ENCODE measurements around the gene OR8G1.
"Not testable (repeated sequence)": the region's sequence is repeated elsewhere in the genome, so short reads cannot be mapped to it uniquely, and the experiment has no call there.

Gene OR8G1

DNA sequence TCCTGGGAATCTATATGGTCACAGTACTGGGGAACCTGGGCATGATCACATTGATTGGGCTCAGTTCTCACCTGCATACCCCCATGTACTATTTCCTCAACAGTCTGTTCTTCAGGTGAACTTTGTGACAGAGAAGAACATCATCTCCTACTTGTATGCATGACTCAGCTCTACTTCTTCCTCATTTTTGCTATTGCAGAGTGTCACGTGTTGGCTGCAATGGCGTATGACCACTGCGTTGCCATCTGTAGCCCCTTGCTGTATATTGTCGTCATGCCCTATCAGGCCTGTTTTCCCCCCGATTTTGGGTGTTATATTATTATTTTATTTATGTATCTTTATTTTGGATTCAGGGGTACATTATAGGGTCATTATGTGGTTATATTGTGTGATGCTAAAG, 2.4 kb upstream of the OR8G1 start:
- no peak for DNase-seq (ENCODE audit: low read depth)

- DNase-seq (ENCODE audit: low read depth): not testable (repeated sequence)
These were observed 9.0 kb downstream of the OR8G1 start for GRCh38 chr11:124249869-124250268.

DNA sequence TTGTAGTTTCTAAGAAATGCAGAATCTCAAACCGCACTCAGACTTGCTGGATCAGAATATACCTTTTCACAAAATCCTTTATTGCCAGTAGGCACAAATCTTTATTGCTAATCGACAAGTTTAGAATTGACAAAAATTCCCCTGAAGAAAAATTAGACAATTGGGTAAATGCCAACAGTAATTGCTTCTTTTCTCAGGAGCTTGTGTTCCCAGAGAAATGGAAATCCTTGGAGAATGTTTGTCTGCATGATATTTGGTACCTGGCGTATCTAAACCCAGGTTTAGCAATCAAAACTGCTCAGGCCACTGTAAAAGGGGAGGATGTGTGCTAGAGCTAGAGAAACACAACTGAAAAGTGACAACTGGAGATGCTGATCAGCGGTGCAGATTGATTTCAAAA, 15.2 kb downstream of the OR8G1 start, which contains the start of gene OR8G5:
Gene OR8G5, plus strand, starts transcription at position 301 of the 400 bp plus-strand sequence. CDS start 8,556 bp downstream, outside the sequence.
- DNase-seq (ENCODE audit: low read depth): no peak

DNA sequence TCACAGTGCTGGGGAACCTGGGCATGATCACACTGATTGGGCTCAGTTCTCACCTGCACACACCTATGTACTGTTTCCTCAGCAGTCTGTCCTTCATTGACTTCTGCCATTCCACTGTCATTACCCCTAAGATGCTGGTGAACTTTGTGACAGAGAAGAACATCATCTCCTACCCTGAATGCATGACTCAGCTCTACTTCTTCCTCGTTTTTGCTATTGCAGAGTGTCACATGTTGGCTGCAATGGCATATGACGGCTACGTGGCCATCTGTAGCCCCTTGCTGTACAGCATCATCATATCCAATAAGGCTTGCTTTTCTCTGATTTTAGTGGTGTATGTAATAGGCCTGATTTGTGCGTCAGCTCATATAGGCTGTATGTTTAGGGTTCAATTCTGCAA, 24.1 kb downstream of the OR8G1 start:
- not testable (repeated sequence) for DNase-seq (ENCODE audit: low read depth)

DNA sequence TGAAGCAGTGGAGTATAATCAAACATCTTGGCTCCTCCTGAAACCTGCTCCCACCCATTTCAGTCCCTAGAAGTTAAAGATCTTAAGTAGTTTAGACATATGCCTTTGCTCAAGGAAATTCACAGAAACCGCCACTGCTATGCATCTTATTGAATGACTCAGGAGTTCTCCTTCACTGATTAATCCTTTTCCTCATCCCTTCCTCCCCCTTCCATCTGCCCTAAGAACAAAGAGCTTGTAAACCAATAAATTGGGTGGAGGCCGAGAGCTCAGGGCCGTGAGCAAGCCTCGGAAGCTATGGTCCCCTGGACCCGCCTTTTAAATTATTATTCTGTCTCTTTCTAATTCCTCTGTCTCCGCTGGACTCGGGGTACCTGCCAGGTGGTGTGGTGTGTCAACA, 30.0 kb downstream of the OR8G1 start:
- not testable (repeated sequence) for DNase-seq (ENCODE audit: low read depth)

DNA sequence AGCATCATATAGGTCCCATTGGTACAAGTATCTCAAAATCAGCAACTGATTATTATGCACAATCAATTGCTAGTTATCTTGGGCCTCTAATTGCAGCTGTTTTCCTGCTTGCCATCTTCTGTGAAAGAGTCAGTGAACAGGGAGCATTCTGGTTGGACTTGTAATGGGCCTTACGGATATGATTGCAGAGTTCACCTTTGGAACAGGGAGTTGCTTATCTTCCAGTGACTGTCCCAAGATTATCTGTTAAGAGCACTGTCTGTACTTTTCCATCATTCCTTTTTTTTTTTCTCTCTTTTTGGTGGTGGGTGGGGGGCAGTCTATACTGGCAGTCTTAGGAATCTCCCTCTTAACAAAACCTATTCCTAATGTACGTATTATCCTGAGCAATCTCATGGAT, 33.1 kb downstream of the OR8G1 start:
- no peak for DNase-seq (ENCODE audit: low read depth)

- DNase-seq (ENCODE audit: low read depth): no peak
These were observed 35.2 kb downstream of the OR8G1 start for GRCh38 chr11:124276081-124276480.

DNA sequence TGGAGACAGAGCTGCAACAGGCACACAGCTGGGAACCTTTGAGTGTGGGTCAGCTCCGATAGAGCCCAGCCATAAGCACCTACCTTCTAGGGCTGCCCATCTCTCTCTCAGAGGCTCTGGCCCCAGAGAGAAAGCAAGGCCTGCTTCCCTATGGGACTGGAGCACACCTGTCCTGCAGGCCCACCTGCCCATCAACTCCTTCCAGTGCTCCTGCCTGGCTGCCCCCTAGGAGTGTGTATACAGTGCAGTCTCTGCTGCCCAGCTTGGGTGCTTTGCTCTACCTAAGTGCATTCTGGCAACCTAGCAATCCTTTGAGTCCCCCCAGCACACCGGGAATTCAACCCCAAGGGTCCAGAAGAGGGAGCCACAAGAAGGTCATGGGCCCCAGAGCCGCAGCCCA, 36.3 kb downstream of the OR8G1 start:
- DNase-seq (ENCODE audit: low read depth): no peak

- DNase-seq (ENCODE audit: low read depth): no peak
These were observed 36.9 kb downstream of the OR8G1 start for GRCh38 chr11:124277804-124278203.

DNA sequence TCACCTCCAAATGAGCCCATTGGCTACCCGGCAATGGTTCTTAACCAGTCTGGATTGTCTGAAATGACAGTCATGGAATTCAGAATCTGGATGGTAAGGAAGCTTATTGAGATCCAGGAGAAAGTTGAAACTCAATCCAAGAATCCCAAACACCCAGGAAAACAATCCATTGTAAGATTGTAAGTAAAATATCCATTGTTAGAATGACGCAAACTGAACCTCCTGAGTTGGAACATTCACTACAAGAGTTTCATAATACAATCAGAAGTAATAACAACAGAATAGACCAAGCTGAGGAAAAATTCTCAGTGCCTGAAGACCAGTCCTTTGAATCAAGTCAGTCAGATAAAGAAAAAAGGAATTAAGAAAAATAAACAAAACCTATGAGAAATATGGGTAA, 37.4 kb downstream of the OR8G1 start:
- DNase-seq (ENCODE audit: low read depth): no peak

GRCh38 chr11:124285610-124286344, 44.9 kb downstream of the OR8G1 start:
- DNase-seq (ENCODE audit: low read depth): no peak

DNA sequence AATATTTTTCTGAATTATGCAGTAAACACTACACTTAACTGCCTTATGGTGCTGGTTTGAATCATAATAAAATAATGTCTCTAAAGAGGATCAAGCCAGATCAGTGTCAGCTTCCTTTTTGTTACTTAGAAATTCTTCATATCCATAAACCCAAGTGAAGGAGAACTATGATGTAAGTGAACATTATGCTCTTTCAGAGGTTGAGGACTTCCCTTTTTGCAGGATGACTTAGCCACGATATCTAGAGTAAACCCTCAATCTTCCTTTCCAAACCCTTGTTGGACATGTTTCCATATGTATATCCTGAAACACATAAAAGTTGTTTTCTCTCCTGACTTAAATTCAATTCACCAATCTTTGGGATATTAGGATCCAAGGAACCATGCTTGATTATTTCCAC, 53.8 kb downstream of the OR8G1 start:
- no peak for DNase-seq (ENCODE audit: low read depth)

DNA sequence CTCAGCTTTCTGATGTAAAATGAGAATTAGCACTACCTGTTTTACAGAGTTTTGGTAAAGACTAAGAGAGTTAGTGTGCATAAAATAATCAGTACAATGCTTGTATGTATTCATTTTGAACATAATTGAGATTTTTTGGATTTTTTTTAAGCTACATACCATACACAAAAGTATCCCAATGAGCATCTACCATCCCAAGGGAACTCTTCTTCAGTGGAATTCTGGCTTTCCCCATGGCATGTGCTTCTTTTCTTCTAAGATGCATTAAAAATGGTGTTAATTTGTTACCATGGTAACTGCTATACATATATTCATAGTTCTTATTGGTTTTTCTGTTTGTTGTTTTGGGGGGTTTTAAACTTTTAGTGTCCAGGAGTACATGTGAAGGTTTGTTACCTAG, 55.1 kb downstream of the OR8G1 start:
- no peak for DNase-seq (ENCODE audit: low read depth)

- no peak for DNase-seq (ENCODE audit: low read depth)
These were observed 57.0 kb downstream of the OR8G1 start for GRCh38 chr11:124297921-124298320.

- no peak for DNase-seq (ENCODE audit: low read depth)
These were observed 60.7 kb downstream of the OR8G1 start for GRCh38 chr11:124301548-124301947.

GRCh38 chr11:124302347-124303125, 61.6 kb downstream of the OR8G1 start:
- DNase-seq (ENCODE audit: low read depth): no peak
